ENCODE measurements around the gene SUCNR1. TPM values are rescaled to one million over a fixed set of nuclear protein-coding genes. Genes with fewer than 3 reads are reported as not detected.
"Not testable (repeated sequence)": the region's sequence is repeated elsewhere in the genome, so short reads cannot be mapped to it uniquely, and the experiment has no call there.

Gene SUCNR1
- total RNA-seq, 1 donor from 2014 or later = not detected

GRCh38 chr3:151900460-151900859 is 27.0 kb downstream of the SUCNR1 start:
- intact Hi-C loops (cut with micrococcal nuclease) = no loop called here

GRCh38 chr3:151900884-151901643 is 27.6 kb downstream of the SUCNR1 start:
- intact Hi-C loops (cut with micrococcal nuclease) = no loop called here

- intact Hi-C loops (cut with micrococcal nuclease) = no loop called here
Observed at GRCh38 chr3:151901644-151902285, 28.3 kb downstream of the SUCNR1 start.

- intact Hi-C loops (cut with micrococcal nuclease) = no loop called here
Observed at GRCh38 chr3:151903501-151903991, 30.1 kb downstream of the SUCNR1 start.

- intact Hi-C loops (cut with micrococcal nuclease) = no loop called here
Observed at GRCh38 chr3:151905647-151906046, 32.2 kb downstream of the SUCNR1 start.

GRCh38 chr3:151906751-151907150 is 33.3 kb downstream of the SUCNR1 start:
- intact Hi-C loops (cut with micrococcal nuclease) = no loop called here

GRCh38 chr3:151908399-151908798 is 35.0 kb downstream of the SUCNR1 start:
- intact Hi-C loops (cut with micrococcal nuclease) = no loop called here

GRCh38 chr3:151909681-151910405 is 36.4 kb downstream of the SUCNR1 start:
- intact Hi-C loops (cut with micrococcal nuclease) = no loop called here

- intact Hi-C loops (cut with micrococcal nuclease) = no loop called here
Observed at GRCh38 chr3:151911462-151911861, 38.0 kb downstream of the SUCNR1 start.

- intact Hi-C loops (cut with micrococcal nuclease) = no loop called here
Observed at GRCh38 chr3:151912028-151912427, 38.6 kb downstream of the SUCNR1 start.

- intact Hi-C loops (cut with micrococcal nuclease) = loop anchor here (5.0 kb wide), 1 partner anchor 79 kb away; no protein-coding TSS in a partner anchor
Observed at GRCh38 chr3:151916781-151917180, 43.3 kb downstream of the SUCNR1 start.

- intact Hi-C loops (cut with micrococcal nuclease) = loop anchor here (1.0 to 5.0 kb wide), 4 partner anchors 81 to 692 kb away; no protein-coding TSS in a partner anchor
Observed at GRCh38 chr3:151918253-151919029, 45.0 kb downstream of the SUCNR1 start.

GRCh38 chr3:151919030-151919328 is 45.5 kb downstream of the SUCNR1 start:
- intact Hi-C loops (cut with micrococcal nuclease) = loop anchor here (2.0 to 5.0 kb wide), 2 partner anchors 82 to 692 kb away; no protein-coding TSS in a partner anchor

GRCh38 chr3:151919446-151919845 is 46.0 kb downstream of the SUCNR1 start:
- intact Hi-C loops (cut with micrococcal nuclease) = loop anchor here (2.0 to 5.0 kb wide), 2 partner anchors 82 to 693 kb away; no protein-coding TSS in a partner anchor

GRCh38 chr3:151923901-151924300 is 50.5 kb downstream of the SUCNR1 start:
- intact Hi-C loops (cut with micrococcal nuclease) = no loop called here

GRCh38 chr3:151924753-151925152 is 51.3 kb downstream of the SUCNR1 start:
- intact Hi-C loops (cut with micrococcal nuclease) = no loop called here

GRCh38 chr3:151925419-151925818 is 52.0 kb downstream of the SUCNR1 start:
- intact Hi-C loops (cut with micrococcal nuclease) = no loop called here

GRCh38 chr3:151925876-151926275 is 52.4 kb downstream of the SUCNR1 start:
- intact Hi-C loops (cut with micrococcal nuclease) = no loop called here

GRCh38 chr3:151926956-151927355 is 53.5 kb downstream of the SUCNR1 start:
- intact Hi-C loops (cut with micrococcal nuclease) = no loop called here

GRCh38 chr3:151927915-151928525 is 54.6 kb downstream of the SUCNR1 start:
- intact Hi-C loops (cut with micrococcal nuclease) = not testable (repeated sequence)

- intact Hi-C loops (cut with micrococcal nuclease) = no loop called here
Observed at GRCh38 chr3:151931171-151931570, 57.7 kb downstream of the SUCNR1 start.
